SK-N-MC (cell line): Measurements from ENCODE around the gene APOL1.
"Not testable (repeated sequence)": the region's sequence is repeated elsewhere in the genome, so short reads cannot be mapped to it uniquely, and the experiment has no call there.

Experiments used
- DNase-seq: peaks from one replicate; pipeline ENCODE4 v3.0.0-alpha.2; 2011; ENCODE audit warnings: low read depth, low spot score
- H3K27ac ChIP-seq: fragments of 200-600 bp; sonication (generic); 2 replicates; pipeline ENCODE4 v1.5.1; 2016; ENCODE audit warnings: mixed run types
- H3K36me3 ChIP-seq: fragments of 200-600 bp; sonication (generic); 2 replicates; pipeline ENCODE4 v1.6.1; 2017; ENCODE audit warnings: antibody characterized with exemption, low read length, mixed read lengths; ENCODE audit not compliant: insufficient read depth
- H3K4me3 ChIP-seq: fragments of 200-600 bp; sonication (generic); 2 replicates; pipeline ENCODE4 v1.5.1; 2016
- H3K9ac ChIP-seq: fragments of 200-600 bp; sonication (generic); 2 replicates; pipeline ENCODE4 v1.8.0; 2017; ENCODE audit warnings: mixed run types, mixed read lengths; ENCODE audit not compliant: insufficient read length
- H3K9me3 ChIP-seq: fragments of 200-600 bp; sonication (generic); 2 replicates; pipeline ENCODE4 v1.6.1; 2017; ENCODE audit warnings: low read depth, mild to moderate bottlenecking, antibody characterized with exemption, low read length, moderate library complexity, mixed read lengths
- EZH2 ChIP-seq: fragments of 200-600 bp; sonication (generic); IDR thresholded peaks from one replicate; pipeline ENCODE4 v1.6.1; 2017; ENCODE audit warnings: antibody characterized with exemption
- FOXP2 ChIP-seq: optimal IDR thresholded peaks from 2 replicates; pipeline ENCODE3; 2011; ENCODE audit warnings: mild to moderate bottlenecking, moderate library complexity; ENCODE audit not compliant: insufficient read depth; ENCODE audit errors: extremely low read length, control extremely low read depth
- POLR2AphosphoS5 ChIP-seq: IDR thresholded peaks from 2 replicates; pipeline ENCODE4 v1.6.1; 2012; ENCODE audit warnings: mild to moderate bottlenecking, low read depth, low read length, borderline replicate concordance

APOL1 gene

GRCh38 chr22:36222887-36223450 lies 30.0 kb upstream of the APOL1 start:
- no peak overlapping the region for H3K4me3 ChIP-seq
- H3K9ac ChIP-seq = no peak overlapping the region
- H3K9me3 ChIP-seq = no peaks in the 10 kb centered on the region
- H3K27ac ChIP-seq = no peak overlapping the region
- H3K36me3 ChIP-seq = no peaks in the 10 kb centered on the region
- no peak for TF ChIP-seq EZH2
- no peak for TF ChIP-seq FOXP2
- no peak for TF ChIP-seq POLR2AphosphoS5
- DNase-seq = no peak

GRCh38 chr22:36223504-36223903 lies 29.4 kb upstream of the APOL1 start:
- DNase-seq = no peak
- H3K27ac ChIP-seq = no peak overlapping the region
- no peak overlapping the region for H3K9ac ChIP-seq
- H3K36me3 ChIP-seq = no peaks in the 10 kb centered on the region
- TF ChIP-seq POLR2AphosphoS5 (no peak), EZH2 (no peak), FOXP2 (no peak)
- no peak overlapping the region for H3K4me3 ChIP-seq
- no peaks in the 10 kb centered on the region for H3K9me3 ChIP-seq

GRCh38 chr22:36224245-36224644 lies 28.7 kb upstream of the APOL1 start:
- DNase-seq = no peak
- H3K9me3 ChIP-seq = no peaks in the 10 kb centered on the region
- no peaks in the 10 kb centered on the region for H3K36me3 ChIP-seq
- no peak for TF ChIP-seq EZH2
- no peak for TF ChIP-seq POLR2AphosphoS5
- TF ChIP-seq FOXP2 = no peak
- H3K9ac ChIP-seq = no peak overlapping the region
- no peak overlapping the region for H3K4me3 ChIP-seq
- no peak overlapping the region for H3K27ac ChIP-seq

GRCh38 chr22:36225333-36225922 lies 27.5 kb upstream of the APOL1 start:
- DNase-seq = no peak
- H3K36me3 ChIP-seq = no peaks in the 10 kb centered on the region
- no peak overlapping the region for H3K9ac ChIP-seq
- no peaks in the 10 kb centered on the region for H3K9me3 ChIP-seq
- TF ChIP-seq FOXP2 (no peak), EZH2 (no peak), POLR2AphosphoS5 (no peak)
- no peak overlapping the region for H3K4me3 ChIP-seq
- H3K27ac ChIP-seq = no peak overlapping the region

GRCh38 chr22:36226189-36226588 lies 26.7 kb upstream of the APOL1 start:
- DNase-seq = no peak
- Histone ChIP-seq H3K9me3 (no peaks in the 10 kb centered on the region), H3K9ac (no peak overlapping the region), H3K36me3 (no peaks in the 10 kb centered on the region), H3K27ac (no peak overlapping the region), H3K4me3 (no peak overlapping the region)
- TF ChIP-seq POLR2AphosphoS5 = no peak
- TF ChIP-seq FOXP2 = no peak
- no peak for TF ChIP-seq EZH2

GRCh38 chr22:36227396-36227795 lies 25.5 kb upstream of the APOL1 start:
- H3K9me3 ChIP-seq = no peaks in the 10 kb centered on the region
- no peak overlapping the region for H3K4me3 ChIP-seq
- no peak for DNase-seq
- no peak overlapping the region for H3K27ac ChIP-seq
- no peaks in the 10 kb centered on the region for H3K36me3 ChIP-seq
- no peak overlapping the region for H3K9ac ChIP-seq
- TF ChIP-seq FOXP2 (no peak), POLR2AphosphoS5 (no peak), EZH2 (no peak)

GRCh38 chr22:36227806-36228205 lies 25.1 kb upstream of the APOL1 start:
- H3K4me3 ChIP-seq = no peak overlapping the region
- H3K9ac ChIP-seq = no peak overlapping the region
- DNase-seq = no peak
- TF ChIP-seq FOXP2 (no peak), POLR2AphosphoS5 (no peak), EZH2 (no peak)
- no peaks in the 10 kb centered on the region for H3K9me3 ChIP-seq
- H3K27ac ChIP-seq = no peak overlapping the region
- H3K36me3 ChIP-seq = no peaks in the 10 kb centered on the region

GRCh38 chr22:36228369-36228768 lies 24.6 kb upstream of the APOL1 start:
- H3K4me3 ChIP-seq, H3K9ac ChIP-seq, H3K36me3 ChIP-seq, H3K27ac ChIP-seq, DNase-seq, H3K9me3 ChIP-seq: not testable (repeated sequence)

GRCh38 chr22:36228944-36229343 lies 24.0 kb upstream of the APOL1 start:
- no peak overlapping the region for H3K4me3 ChIP-seq
- no peak overlapping the region for H3K27ac ChIP-seq
- DNase-seq = no peak
- no peak overlapping the region for H3K9ac ChIP-seq
- H3K9me3 ChIP-seq = no peaks in the 10 kb centered on the region
- TF ChIP-seq POLR2AphosphoS5 (no peak), EZH2 (no peak), FOXP2 (no peak)
- no peaks in the 10 kb centered on the region for H3K36me3 ChIP-seq

GRCh38 chr22:36229649-36230048 lies 23.3 kb upstream of the APOL1 start:
- H3K4me3 ChIP-seq, DNase-seq, H3K9ac ChIP-seq, H3K36me3 ChIP-seq, H3K27ac ChIP-seq, H3K9me3 ChIP-seq: not testable (repeated sequence)

GRCh38 chr22:36231051-36231450 lies 21.9 kb upstream of the APOL1 start:
- H3K9ac ChIP-seq, H3K9me3 ChIP-seq, H3K4me3 ChIP-seq, H3K36me3 ChIP-seq, DNase-seq, H3K27ac ChIP-seq: not testable (repeated sequence)
